IPS-18c (cell line): ENCODE data around the gene SLTM.
"Not testable (repeated sequence)": the region's sequence is repeated elsewhere in the genome, so short reads cannot be mapped to it uniquely, and the experiment has no call there.

Experiments
- H3K4me3 ChIP-seq: 2 replicates; pipeline ENCODE4 v1.7.0; 2013; ENCODE audit warnings: low read depth, mild to moderate bottlenecking, low read length, moderate library complexity; ENCODE audit not compliant: insufficient read depth
- H3K9me3 ChIP-seq: one replicate; pipeline ENCODE4 v1.6.1; 2013; ENCODE audit warnings: mild to moderate bottlenecking, low read length, moderate library complexity; ENCODE audit not compliant: control insufficient read depth, insufficient read depth

Gene SLTM

DNA sequence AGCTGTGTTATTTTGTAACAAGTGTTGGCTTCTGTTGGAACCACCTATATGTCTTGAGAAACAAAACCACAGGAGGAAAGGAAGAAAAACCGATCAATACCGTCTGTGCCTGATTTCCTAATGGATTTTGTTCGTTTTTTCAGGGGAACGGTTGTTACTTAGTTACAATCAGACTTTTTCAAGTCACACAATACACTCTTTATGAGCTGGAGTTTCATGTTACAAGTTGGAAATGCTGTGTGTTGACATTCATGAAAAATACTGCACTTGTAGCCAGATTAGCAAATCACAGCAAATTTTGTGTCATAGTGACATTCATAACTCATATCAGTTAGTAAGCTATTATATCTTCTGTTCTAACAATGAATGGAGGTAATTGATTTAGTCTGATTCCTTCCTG lies 78.9 kb downstream of the SLTM start:
- Histone ChIP-seq H3K4me3 (no peak overlapping the region), H3K9me3 (no peaks in the 10 kb centered on the region)

DNA sequence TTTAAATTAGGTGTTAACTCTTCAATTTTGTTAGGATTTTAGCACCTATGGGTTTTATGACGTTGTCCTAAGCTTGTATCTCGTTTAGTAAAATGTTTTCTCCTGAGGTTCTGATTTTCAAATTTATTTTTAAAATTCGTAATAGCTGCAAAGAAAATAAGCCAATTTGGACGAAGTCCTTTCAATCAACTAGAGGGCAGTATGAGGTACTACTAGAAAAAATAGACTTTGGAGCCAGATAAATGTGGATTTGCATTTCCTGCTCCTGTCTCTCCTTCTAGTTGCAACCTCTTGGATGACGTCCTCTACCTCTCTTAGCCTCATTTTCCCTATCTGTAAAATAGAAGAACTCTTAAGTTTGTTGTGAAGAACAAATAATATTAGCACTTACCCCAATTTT lies 81.1 kb downstream of the SLTM start:
- no peak overlapping the region for H3K4me3 ChIP-seq
- no peaks in the 10 kb centered on the region for H3K9me3 ChIP-seq

DNA sequence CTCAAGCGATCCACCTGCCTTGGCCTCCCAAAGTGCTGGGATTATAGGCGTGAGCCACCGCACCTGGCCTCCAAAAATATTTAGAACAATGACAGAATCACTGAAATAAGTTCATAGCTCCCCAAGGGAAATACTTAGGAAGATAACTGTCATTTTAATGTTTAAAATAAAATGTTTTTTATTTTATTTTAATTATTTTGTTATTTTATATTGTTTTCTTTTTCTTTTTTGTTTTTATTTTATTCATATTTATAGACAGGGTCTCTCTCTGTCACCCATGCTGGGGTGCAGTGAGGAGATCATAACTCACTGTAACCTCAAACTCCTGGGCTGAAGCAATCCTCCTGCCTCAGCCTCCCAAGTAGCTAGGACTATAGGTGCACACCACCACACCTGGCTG lies 82.3 kb downstream of the SLTM start:
- not testable (repeated sequence) for H3K4me3 ChIP-seq, H3K9me3 ChIP-seq

DNA sequence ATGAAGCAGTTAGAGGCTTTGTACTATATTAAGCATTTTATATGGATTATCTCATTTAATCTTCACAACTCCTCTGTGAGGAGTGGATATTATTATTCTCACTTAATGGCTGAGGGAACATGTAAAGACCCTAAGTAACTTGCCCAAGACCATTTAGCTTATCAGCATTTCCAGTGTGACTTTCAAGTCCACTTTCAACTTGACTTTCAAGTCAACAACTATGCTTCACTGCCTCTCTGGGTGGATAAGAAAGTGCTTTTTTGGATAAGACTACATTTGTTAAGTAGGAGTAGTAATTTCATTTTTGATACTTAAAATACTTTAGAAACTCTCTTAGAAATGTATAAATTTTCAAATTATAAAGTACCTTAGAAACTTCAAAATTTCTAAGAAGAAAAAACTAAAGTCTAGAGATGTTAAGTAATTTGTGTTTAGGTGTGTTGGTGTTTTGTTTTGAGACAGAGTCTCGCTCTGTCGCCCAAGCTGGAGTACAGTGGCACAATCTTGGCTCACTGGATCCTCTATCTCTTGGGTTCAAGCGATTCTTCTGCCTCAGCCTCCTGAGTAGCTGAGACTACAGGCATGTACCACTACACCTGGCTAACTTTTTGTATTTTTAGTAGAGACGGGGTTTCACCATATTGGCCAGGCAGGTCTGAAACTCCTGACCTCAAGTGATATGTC lies 90.6 kb downstream of the SLTM start:
- H3K9me3 ChIP-seq = no peaks in the 10 kb centered on the region
- H3K4me3 ChIP-seq = no peak overlapping the region

DNA sequence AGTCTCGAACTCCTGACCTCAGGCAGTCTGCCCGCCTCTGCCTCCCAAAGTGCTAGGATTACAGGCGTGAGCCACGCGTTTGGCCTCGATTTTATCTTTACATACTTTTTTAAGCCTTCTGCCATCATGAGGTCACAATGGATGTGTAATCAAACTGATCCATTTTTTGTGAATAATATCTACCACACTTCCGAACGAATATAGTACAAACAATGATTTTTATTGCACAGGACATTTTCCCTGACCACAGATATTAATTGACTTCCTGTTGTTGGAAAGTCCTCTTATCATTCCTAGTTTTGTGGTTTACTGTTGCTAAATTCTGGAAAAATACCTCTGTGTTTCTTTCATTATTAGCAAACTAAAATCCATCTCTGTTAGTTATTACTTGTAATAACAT lies 93.4 kb downstream of the SLTM start:
- H3K4me3 ChIP-seq = no peak overlapping the region
- no peaks in the 10 kb centered on the region for H3K9me3 ChIP-seq

DNA sequence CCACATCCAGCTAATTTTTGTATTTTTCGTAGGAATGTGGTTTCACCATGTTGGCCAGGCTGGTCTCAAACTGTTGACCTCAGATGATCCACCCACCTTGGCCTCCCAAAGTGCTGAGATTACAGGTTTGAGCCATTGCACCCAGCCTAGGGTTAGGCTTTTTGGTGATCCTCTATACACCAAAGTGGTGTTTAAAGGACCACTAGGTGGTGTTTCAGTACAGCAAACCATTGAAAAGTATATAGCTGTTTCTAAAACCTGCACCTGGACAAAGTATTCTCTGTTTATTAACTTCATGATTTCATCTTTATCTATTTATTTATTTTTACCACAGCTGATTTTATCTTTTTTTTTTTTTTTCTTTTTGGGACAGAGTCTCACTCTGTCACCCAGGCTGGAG lies 94.0 kb downstream of the SLTM start:
- H3K4me3 ChIP-seq = no peak overlapping the region
- no peaks in the 10 kb centered on the region for H3K9me3 ChIP-seq

DNA sequence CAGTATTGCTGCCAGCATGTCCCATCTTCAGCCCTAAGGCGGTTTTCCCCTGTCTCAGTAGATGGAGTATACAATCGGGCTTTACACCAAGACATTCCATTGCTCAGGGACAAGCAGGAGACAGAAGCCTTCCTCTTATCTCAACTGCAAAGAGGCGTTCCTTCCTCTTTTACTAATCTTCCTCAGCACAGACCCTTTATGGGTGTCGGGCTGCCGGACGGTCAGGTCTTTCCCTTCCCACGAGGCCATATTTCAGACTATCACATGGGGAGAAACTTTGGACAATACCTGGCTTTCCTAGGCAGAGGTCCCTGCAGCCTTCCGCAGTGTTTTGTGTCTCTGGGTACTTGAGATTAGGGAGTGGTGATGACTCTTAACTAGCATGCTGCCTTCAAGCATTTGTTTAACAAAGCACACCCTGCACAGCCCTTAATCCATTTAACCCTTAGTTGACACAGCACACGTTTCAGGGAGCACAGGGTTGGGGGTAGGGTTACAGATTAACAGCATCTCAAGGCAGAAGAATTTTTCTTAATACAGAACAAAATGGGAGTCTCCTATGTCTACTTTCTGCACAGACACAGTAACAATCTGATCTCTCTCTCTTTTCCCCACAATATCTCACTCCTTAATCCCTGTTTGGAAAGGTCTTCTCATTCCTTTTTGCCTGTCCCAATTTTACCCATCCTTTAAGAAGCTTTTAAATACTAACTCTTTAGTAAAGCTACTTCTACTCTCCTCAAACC lies 99.6 kb downstream of the SLTM start:
- H3K4me3 ChIP-seq = peak overlapping the region; percentile 25; the same call in 1 of the 2 replicates

DNA sequence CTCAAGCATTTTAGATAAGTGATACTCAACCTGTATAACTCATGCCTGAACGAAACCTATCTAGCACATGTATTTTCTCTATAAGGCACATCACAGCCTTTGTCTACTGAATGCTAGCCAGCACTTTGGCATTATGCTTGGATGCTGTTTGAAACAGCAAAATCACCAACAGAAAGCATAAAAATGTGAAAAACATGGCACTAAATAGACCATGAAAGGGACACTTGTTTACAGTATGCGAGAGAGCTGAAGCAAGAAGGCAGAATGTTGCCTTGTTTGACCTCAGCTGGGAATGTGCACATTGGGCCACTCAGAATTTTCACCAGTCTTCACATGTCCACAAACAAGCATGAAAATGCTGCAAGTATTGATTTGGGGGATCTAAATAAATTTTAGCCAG lies 102.9 kb downstream of the SLTM start:
- Histone ChIP-seq H3K9me3 (no peaks in the 10 kb centered on the region), H3K4me3 (no peak overlapping the region)

More for the DNA sequence above, 99.6 kb downstream of the SLTM start:
- not testable (repeated sequence) for H3K9me3 ChIP-seq
